Measurements from ENCODE around the gene TMEM14B. TPM values are rescaled to one million over a fixed set of nuclear protein-coding genes. Genes with fewer than 3 reads are reported as not detected.

Gene TMEM14B
- total and polyA plus RNA-seq, 9 of the 15 experiments (the other 6 are each of a cell fraction or from before 2014, with no cell fraction given), result 174 to 862 (median 263) TPM

DNA sequence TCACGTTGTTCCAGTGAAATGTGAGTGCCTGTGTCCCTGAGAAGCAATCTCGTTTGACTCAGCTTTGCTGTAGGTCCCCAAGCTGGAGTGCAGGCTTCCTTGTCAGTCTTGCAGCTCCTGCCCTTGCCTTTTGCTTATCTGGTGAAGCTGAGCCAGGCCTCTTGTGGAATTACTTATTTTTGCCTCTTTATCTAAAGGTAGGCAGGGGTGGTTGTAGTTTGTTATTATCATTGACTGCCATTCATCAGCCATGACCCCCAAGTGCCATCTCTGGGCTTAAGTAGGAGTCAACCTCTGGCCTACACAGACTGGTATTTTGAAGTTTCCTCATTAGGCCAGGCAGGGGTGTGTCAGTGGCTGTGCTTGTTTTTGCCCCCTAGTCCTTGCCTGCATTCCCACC, 2.1 kb downstream of the TMEM14B start (continued):
- TF ChIP-seq, protein P1, sequence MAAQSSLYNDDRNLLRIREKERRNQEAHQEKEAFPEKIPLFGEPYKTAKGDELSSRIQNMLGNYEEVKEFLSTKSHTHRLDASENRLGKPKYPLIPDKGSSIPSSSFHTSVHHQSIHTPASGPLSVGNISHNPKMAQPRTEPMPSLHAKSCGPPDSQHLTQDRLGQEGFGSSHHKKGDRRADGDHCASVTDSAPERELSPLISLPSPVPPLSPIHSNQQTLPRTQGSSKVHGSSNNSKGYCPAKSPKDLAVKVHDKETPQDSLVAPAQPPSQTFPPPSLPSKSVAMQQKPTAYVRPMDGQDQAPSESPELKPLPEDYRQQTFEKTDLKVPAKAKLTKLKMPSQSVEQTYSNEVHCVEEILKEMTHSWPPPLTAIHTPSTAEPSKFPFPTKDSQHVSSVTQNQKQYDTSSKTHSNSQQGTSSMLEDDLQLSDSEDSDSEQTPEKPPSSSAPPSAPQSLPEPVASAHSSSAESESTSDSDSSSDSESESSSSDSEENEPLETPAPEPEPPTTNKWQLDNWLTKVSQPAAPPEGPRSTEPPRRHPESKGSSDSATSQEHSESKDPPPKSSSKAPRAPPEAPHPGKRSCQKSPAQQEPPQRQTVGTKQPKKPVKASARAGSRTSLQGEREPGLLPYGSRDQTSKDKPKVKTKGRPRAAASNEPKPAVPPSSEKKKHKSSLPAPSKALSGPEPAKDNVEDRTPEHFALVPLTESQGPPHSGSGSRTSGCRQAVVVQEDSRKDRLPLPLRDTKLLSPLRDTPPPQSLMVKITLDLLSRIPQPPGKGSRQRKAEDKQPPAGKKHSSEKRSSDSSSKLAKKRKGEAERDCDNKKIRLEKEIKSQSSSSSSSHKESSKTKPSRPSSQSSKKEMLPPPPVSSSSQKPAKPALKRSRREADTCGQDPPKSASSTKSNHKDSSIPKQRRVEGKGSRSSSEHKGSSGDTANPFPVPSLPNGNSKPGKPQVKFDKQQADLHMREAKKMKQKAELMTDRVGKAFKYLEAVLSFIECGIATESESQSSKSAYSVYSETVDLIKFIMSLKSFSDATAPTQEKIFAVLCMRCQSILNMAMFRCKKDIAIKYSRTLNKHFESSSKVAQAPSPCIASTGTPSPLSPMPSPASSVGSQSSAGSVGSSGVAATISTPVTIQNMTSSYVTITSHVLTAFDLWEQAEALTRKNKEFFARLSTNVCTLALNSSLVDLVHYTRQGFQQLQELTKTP (IDR thresholded peaks at IDR 0.05; ENCODE audit: low read depth in 1 of 2, partially characterized antibody in 2 of 2), result peak in 1 of 2 experiments; percentile 19
- TF ChIP-seq TAF15 (IDR thresholded peaks at IDR 0.05; ENCODE audit: low read depth, low read length), result no peak
- no peak for TF ChIP-seq RBM34 (IDR thresholded peaks at IDR 0.05; ENCODE audit: borderline replicate concordance, insufficient read depth, low read length)
- no peak for TF ChIP-seq CHD1 (IDR thresholded peaks at IDR 0.05; ENCODE audit: low read length)
- TF ChIP-seq, protein P2, sequence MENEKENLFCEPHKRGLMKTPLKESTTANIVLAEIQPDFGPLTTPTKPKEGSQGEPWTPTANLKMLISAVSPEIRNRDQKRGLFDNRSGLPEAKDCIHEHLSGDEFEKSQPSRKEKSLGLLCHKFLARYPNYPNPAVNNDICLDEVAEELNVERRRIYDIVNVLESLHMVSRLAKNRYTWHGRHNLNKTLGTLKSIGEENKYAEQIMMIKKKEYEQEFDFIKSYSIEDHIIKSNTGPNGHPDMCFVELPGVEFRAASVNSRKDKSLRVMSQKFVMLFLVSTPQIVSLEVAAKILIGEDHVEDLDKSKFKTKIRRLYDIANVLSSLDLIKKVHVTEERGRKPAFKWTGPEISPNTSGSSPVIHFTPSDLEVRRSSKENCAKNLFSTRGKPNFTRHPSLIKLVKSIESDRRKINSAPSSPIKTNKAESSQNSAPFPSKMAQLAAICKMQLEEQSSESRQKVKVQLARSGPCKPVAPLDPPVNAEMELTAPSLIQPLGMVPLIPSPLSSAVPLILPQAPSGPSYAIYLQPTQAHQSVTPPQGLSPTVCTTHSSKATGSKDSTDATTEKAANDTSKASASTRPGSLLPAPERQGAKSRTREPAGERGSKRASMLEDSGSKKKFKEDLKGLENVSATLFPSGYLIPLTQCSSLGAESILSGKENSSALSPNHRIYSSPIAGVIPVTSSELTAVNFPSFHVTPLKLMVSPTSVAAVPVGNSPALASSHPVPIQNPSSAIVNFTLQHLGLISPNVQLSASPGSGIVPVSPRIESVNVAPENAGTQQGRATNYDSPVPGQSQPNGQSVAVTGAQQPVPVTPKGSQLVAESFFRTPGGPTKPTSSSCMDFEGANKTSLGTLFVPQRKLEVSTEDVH (IDR thresholded peaks at IDR 0.05; ENCODE audit: low read depth, partially characterized antibody), result no peak
- TF ChIP-seq NFRKB (IDR thresholded peaks at IDR 0.05; ENCODE audit: low read depth), result no peak
- TF ChIP-seq, protein P3, sequence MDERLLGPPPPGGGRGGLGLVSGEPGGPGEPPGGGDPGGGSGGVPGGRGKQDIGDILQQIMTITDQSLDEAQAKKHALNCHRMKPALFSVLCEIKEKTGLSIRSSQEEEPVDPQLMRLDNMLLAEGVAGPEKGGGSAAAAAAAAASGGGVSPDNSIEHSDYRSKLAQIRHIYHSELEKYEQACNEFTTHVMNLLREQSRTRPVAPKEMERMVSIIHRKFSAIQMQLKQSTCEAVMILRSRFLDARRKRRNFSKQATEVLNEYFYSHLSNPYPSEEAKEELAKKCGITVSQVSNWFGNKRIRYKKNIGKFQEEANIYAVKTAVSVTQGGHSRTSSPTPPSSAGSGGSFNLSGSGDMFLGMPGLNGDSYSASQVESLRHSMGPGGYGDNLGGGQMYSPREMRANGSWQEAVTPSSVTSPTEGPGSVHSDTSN (CRISPR knock-in tag; IDR thresholded peaks at IDR 0.05; ENCODE audit: low read depth), result no peak
- TF ChIP-seq, protein P3 (tag; conservative IDR thresholded peaks at IDR 0.05; ENCODE audit: low read depth), result peak; percentile 42; the same call in 1 of the 2 replicates
- TF ChIP-seq, protein P4, sequence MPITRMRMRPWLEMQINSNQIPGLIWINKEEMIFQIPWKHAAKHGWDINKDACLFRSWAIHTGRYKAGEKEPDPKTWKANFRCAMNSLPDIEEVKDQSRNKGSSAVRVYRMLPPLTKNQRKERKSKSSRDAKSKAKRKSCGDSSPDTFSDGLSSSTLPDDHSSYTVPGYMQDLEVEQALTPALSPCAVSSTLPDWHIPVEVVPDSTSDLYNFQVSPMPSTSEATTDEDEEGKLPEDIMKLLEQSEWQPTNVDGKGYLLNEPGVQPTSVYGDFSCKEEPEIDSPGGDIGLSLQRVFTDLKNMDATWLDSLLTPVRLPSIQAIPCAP (CRISPR knock-in tag; IDR thresholded peaks at IDR 0.05; ENCODE audit: borderline replicate concordance), result no peak
- TF ChIP-seq, protein P5, sequence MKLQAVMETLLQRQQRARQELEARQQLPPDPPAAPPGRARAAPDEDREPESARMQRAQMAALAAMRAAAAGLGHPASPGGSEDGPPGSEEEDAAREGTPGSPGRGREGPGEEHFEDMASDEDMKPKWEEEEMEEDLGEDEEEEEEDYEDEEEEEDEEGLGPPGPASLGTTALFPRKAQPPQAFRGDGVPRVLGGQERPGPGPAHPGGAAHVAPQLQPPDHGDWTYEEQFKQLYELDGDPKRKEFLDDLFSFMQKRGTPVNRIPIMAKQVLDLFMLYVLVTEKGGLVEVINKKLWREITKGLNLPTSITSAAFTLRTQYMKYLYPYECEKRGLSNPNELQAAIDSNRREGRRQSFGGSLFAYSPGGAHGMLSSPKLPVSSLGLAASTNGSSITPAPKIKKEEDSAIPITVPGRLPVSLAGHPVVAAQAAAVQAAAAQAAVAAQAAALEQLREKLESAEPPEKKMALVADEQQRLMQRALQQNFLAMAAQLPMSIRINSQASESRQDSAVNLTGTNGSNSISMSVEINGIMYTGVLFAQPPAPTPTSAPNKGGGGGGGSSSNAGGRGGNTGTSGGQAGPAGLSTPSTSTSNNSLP (IDR thresholded peaks at IDR 0.05; ENCODE audit: borderline replicate concordance, low read depth, low read length), result 0 out of 2 replicates have a peak, but pooled peaks have one; percentile 46
- no peak for TF ChIP-seq ZBTB1 (CRISPR knock-in tag; IDR thresholded peaks at IDR 0.05; ENCODE audit: borderline replicate concordance, low read depth)
- no peak for TF ChIP-seq HNRNPL (IDR thresholded peaks at IDR 0.05; ENCODE audit: low read depth, low read length)
- TF ChIP-seq SIN3B (IDR thresholded peaks at IDR 0.05; ENCODE audit: low read depth), result no peak
- TF ChIP-seq ZFPM2 (CRISPR knock-in tag; IDR thresholded peaks at IDR 0.05), result no peak
- no peak for TF ChIP-seq HDAC8 (tag; IDR thresholded peaks at IDR 0.05)
- no peak for TF ChIP-seq HNRNPUL1 (IDR thresholded peaks at IDR 0.05; ENCODE audit: low read length)
